GM23338 (cell line): ENCODE data around the gene IL1RL1. TPM values are rescaled to one million over a fixed set of nuclear protein-coding genes. Genes with fewer than 3 reads are reported as not detected.

Source experiments
- ATAC-seq: fragments of 200-7000 bp; cut with Tn5 transposase; 3 replicates; pipeline ENCODE4 v1.9.1; 2020
- DNase-seq: peaks from one replicate; pipeline ENCODE4 v3.0.0-alpha.2; 2015; ENCODE audit warnings: low spot score
- H2AFZ ChIP-seq: fragments of 200-600 bp; sonication (generic); 2 replicates; pipeline ENCODE4 v1.8.0; 2016; ENCODE audit warnings: antibody characterized with exemption, mild to moderate bottlenecking, moderate library complexity
- H3F3A ChIP-seq: fragments of 200-600 bp; sonication (generic); replicated peaks from 2 replicates; pipeline ENCODE4 v1.8.0; 2017; ENCODE audit warnings: antibody characterized with exemption, mixed run types, low read depth
- H3K27ac ChIP-seq: fragments of 200-600 bp; sonication (generic); 2 replicates; pipeline ENCODE4 v1.6.1; 2016; ENCODE audit warnings: low read depth
- H3K27me3 ChIP-seq: fragments of 200-600 bp; sonication (generic); 2 replicates; pipeline ENCODE4 v1.8.0; 2016; ENCODE audit warnings: mild to moderate bottlenecking, mixed run types, moderate library complexity; ENCODE audit not compliant: insufficient read depth
- H3K36me3 ChIP-seq: fragments of 200-600 bp; sonication (generic); 2 replicates; pipeline ENCODE4 v1.8.0; 2016; ENCODE audit warnings: mild to moderate bottlenecking; ENCODE audit not compliant: insufficient read depth
- H3K4me1 ChIP-seq: fragments of 200-600 bp; sonication (generic); 2 replicates; pipeline ENCODE4 v1.8.0; 2016; ENCODE audit warnings: mild to moderate bottlenecking, moderate library complexity; ENCODE audit not compliant: insufficient read depth
- H3K4me2 ChIP-seq: fragments of 200-600 bp; sonication (generic); 2 replicates; pipeline ENCODE4 v1.7.1; 2017; ENCODE audit warnings: mixed run types
- H3K4me3 ChIP-seq: fragments of 200-600 bp; sonication (generic); 2 replicates; pipeline ENCODE4 v1.6.1; 2016; ENCODE audit warnings: mixed run types
- H3K79me2 ChIP-seq: fragments of 200-600 bp; sonication (generic); replicated peaks from 2 replicates; pipeline ENCODE4 v1.8.0; 2017; ENCODE audit warnings: mild to moderate bottlenecking; ENCODE audit not compliant: insufficient read depth
- H3K9me2 ChIP-seq: fragments of 200-600 bp; sonication (generic); 2 replicates; pipeline ENCODE4 v1.8.0; 2017; ENCODE audit not compliant: insufficient read depth
- H4K20me1 ChIP-seq: fragments of 200-600 bp; sonication (generic); replicated peaks from 2 replicates; pipeline ENCODE4 v1.8.0; 2017; ENCODE audit warnings: mild to moderate bottlenecking; ENCODE audit not compliant: insufficient read depth
- H3K27ac Mint-ChIP-seq: 2 replicates; pipeline ENCODE4 v1.8.0; 2020; ENCODE audit warnings: inconsistent platforms, mild to moderate bottlenecking, moderate library complexity, mixed read lengths
- H3K27me3 Mint-ChIP-seq: 3 replicates; pipeline ENCODE4 v1.8.0; 2022; ENCODE audit warnings: low read depth, mild to moderate bottlenecking, moderate library complexity, mixed read lengths, inconsistent platforms; ENCODE audit not compliant: insufficient read depth, poor library complexity
- H3K36me3 Mint-ChIP-seq: 3 replicates; pipeline ENCODE4 v1.8.0; 2021; ENCODE audit warnings: low read depth, mild to moderate bottlenecking, inconsistent platforms, moderate library complexity, mixed read lengths
- H3K4me1 Mint-ChIP-seq: 3 replicates; pipeline ENCODE4 v1.8.0; 2020; ENCODE audit warnings: mild to moderate bottlenecking, inconsistent platforms, mixed read lengths
- H3K4me3 Mint-ChIP-seq: 3 replicates; pipeline ENCODE4 v1.8.0; 2021; ENCODE audit warnings: moderate library complexity, mild to moderate bottlenecking, inconsistent platforms, mixed read lengths
- H3K9me3 Mint-ChIP-seq: 3 replicates; pipeline ENCODE4 v1.8.0; 2020; ENCODE audit warnings: moderate library complexity, mild to moderate bottlenecking, inconsistent platforms, mixed read lengths
- CREB1 ChIP-seq: fragments of 250-450 bp; sonication (Bioruptor Pico); IDR thresholded peaks from 2 replicates; pipeline ENCODE4 v1.5.0; 2020; ENCODE audit warnings: low read depth, mild to moderate bottlenecking, moderate library complexity
- EZH2phosphoT487 ChIP-seq: fragments of 200-600 bp; sonication (generic); IDR thresholded peaks from one replicate; pipeline ENCODE4 v1.8.1; 2018; ENCODE audit warnings: antibody characterized with exemption; ENCODE audit not compliant: unreplicated experiment
- polyA plus RNA-seq: library from polyadenylated mRNA; unstranded; fragments of >200 nt; fragmentation: Nextera tagmentation; extraction: Ambion mirVana; gene quantifications from 2 replicates; pipeline ENCODE4 v1.2.1, GENCODE V29; 2016
- total RNA-seq: library from RNA; depleted of rRNA; stranded (reverse); fragments of >200 nt; shearing (Covaris generic); gene quantifications from 2 replicates; pipeline ENCODE4 v1.2.3, GENCODE V29; 2014
- TF ChIP-seq, protein P1 (sequence below): fragments of 250-450 bp; sonication (Bioruptor Pico); IDR thresholded peaks from 2 replicates; pipeline ENCODE4 v1.5.0; 2020; ENCODE audit warnings: mild to moderate bottlenecking, moderate library complexity
- TF ChIP-seq, protein P2 (sequence below): IDR thresholded peaks from 2 replicates; pipeline ENCODE4 v1.6.1; 2016; ENCODE audit warnings: antibody characterized with exemption

IL1RL1 gene
- total and polyA plus RNA-seq, 2 experiments from 2014 or later: not detected

DNA sequence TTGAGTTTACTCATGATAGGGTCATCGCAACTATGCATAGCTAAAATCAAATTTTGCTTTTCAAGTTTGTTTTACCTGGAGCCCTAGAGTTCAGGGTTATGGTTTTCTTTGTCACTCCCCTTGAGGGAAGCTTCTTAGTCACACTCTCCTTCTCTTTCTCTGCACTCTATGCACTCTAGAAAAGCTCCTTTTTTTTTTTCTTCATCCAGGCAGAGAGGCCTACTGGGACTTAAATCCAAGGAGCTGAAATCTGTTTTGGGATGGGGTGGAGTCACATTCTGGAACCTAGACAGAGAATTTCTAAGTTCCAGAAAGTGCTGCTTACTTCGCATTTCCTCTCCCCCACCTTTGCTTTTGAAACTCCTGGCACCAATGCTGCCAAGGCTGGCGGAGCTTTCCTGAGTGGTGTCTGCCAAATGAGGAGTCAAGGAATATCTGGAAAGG, 25.2 kb downstream of the IL1RL1 start:
- Histone ChIP-seq H3K36me3 (no peaks in the 10 kb centered on the region), H3K27me3 (no peaks in the 10 kb centered on the region), H3K4me1 (no peaks in the 10 kb centered on the region), H3K4me2 (no peak overlapping the region), H3K27ac (no peak overlapping the region), H4K20me1 (no peaks in the 10 kb centered on the region), H3K9me2 (no peaks in the 10 kb centered on the region), H3K79me2 (no peaks in the 10 kb centered on the region), H2AFZ (no peak overlapping the region), H3K4me3 (no peak overlapping the region), H3F3A (no peaks in the 10 kb centered on the region)
- TF ChIP-seq CREB1 (CRISPR knock-in tag) (no peak), EZH2phosphoT487 (no peak)
- DNase-seq (no peak), ATAC-seq (no peak)
- H3K36me3 Mint-ChIP-seq: no peaks in the 10 kb centered on the region
- H3K27me3 Mint-ChIP-seq: no peaks in the 10 kb centered on the region
- no peaks in the 10 kb centered on the region for H3K9me3 Mint-ChIP-seq
- no peak overlapping the region for H3K4me3 Mint-ChIP-seq
- H3K27ac Mint-ChIP-seq: no peak overlapping the region
- H3K4me1 Mint-ChIP-seq: no peaks in the 10 kb centered on the region

- Mint-ChIP-seq H3K4me3 (no peak overlapping the region), H3K4me1 (no peaks in the 10 kb centered on the region), H3K27ac (no peak overlapping the region), H3K9me3 (no peaks in the 10 kb centered on the region), H3K27me3 (no peaks in the 10 kb centered on the region), H3K36me3 (no peaks in the 10 kb centered on the region)
- Histone ChIP-seq H3K4me3 (no peak overlapping the region), H3K27me3 (no peaks in the 10 kb centered on the region), H3K79me2 (no peaks in the 10 kb centered on the region), H4K20me1 (no peaks in the 10 kb centered on the region), H3K4me2 (no peak overlapping the region), H3K27ac (no peak overlapping the region), H3K9me2 (no peaks in the 10 kb centered on the region), H3K4me1 (no peaks in the 10 kb centered on the region), H3K36me3 (no peaks in the 10 kb centered on the region), H3F3A (no peaks in the 10 kb centered on the region), H2AFZ (no peak overlapping the region)
- TF ChIP-seq, protein P1, sequence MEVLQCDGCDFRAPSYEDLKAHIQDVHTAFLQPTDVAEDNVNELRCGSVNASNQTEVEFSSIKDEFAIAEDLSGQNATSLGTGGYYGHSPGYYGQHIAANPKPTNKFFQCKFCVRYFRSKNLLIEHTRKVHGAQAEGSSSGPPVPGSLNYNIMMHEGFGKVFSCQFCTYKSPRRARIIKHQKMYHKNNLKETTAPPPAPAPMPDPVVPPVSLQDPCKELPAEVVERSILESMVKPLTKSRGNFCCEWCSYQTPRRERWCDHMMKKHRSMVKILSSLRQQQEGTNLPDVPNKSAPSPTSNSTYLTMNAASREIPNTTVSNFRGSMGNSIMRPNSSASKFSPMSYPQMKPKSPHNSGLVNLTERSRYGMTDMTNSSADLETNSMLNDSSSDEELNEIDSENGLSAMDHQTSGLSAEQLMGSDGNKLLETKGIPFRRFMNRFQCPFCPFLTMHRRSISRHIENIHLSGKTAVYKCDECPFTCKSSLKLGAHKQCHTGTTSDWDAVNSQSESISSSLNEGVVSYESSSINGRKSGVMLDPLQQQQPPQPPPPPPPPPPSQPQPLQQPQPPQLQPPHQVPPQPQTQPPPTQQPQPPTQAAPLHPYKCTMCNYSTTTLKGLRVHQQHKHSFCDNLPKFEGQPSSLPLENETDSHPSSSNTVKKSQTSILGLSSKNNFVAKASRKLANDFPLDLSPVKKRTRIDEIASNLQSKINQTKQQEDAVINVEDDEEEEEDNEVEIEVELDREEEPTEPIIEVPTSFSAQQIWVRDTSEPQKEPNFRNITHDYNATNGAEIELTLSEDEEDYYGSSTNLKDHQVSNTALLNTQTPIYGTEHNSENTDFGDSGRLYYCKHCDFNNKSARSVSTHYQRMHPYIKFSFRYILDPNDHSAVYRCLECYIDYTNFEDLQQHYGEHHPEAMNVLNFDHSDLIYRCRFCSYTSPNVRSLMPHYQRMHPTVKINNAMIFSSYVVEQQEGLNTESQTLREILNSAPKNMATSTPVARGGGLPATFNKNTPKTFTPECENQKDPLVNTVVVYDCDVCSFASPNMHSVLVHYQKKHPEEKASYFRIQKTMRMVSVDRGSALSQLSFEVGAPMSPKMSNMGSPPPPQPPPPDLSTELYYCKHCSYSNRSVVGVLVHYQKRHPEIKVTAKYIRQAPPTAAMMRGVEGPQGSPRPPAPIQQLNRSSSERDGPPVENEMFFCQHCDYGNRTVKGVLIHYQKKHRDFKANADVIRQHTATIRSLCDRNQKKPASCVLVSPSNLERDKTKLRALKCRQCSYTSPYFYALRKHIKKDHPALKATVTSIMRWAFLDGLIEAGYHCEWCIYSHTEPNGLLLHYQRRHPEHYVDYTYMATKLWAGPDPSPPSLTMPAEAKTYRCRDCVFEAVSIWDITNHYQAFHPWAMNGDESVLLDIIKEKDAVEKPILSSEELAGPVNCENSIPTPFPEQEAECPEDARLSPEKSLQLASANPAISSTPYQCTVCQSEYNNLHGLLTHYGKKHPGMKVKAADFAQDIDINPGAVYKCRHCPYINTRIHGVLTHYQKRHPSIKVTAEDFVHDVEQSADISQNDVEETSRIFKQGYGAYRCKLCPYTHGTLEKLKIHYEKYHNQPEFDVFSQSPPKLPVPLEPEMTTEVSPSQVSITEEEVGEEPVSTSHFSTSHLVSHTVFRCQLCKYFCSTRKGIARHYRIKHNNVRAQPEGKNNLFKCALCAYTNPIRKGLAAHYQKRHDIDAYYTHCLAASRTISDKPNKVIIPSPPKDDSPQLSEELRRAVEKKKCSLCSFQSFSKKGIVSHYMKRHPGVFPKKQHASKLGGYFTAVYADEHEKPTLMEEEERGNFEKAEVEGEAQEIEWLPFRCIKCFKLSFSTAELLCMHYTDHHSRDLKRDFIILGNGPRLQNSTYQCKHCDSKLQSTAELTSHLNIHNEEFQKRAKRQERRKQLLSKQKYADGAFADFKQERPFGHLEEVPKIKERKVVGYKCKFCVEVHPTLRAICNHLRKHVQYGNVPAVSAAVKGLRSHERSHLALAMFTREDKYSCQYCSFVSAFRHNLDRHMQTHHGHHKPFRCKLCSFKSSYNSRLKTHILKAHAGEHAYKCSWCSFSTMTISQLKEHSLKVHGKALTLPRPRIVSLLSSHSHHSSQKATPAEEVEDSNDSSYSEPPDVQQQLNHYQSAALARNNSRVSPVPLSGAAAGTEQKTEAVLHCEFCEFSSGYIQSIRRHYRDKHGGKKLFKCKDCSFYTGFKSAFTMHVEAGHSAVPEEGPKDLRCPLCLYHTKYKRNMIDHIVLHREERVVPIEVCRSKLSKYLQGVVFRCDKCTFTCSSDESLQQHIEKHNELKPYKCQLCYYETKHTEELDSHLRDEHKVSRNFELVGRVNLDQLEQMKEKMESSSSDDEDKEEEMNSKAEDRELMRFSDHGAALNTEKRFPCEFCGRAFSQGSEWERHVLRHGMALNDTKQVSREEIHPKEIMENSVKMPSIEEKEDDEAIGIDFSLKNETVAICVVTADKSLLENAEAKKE (CRISPR knock-in tag): no peak
- no peak for TF ChIP-seq EZH2phosphoT487
- TF ChIP-seq, protein P2, sequence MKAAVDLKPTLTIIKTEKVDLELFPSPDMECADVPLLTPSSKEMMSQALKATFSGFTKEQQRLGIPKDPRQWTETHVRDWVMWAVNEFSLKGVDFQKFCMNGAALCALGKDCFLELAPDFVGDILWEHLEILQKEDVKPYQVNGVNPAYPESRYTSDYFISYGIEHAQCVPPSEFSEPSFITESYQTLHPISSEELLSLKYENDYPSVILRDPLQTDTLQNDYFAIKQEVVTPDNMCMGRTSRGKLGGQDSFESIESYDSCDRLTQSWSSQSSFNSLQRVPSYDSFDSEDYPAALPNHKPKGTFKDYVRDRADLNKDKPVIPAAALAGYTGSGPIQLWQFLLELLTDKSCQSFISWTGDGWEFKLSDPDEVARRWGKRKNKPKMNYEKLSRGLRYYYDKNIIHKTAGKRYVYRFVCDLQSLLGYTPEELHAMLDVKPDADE: no peak
- no peak for ATAC-seq
- no peak for DNase-seq
These were observed 25.6 kb downstream of the IL1RL1 start for GRCh38 chr2:102337012-102337411.
